Stomach smooth muscle (tissue), 2 donors: ENCODE data around the gene IL15.

ENCODE experiments used
- H3K27ac ChIP-seq: one replicate; pipeline ENCODE4 v1.7.0; 2013; ENCODE audit warnings: mild to moderate bottlenecking, low read length, inconsistent platforms
- H3K27me3 ChIP-seq, 2 donors: one replicate each; pipeline ENCODE4 v1.7.0; 2013; ENCODE audit warnings: low read length in 2 of 2; ENCODE audit not compliant: insufficient read depth in 2 of 2, control insufficient read depth in 1 of 2
- H3K36me3 ChIP-seq, 2 donors: one replicate each; pipeline ENCODE4 v1.7.0; 2013; ENCODE audit warnings: low read length in 2 of 2; ENCODE audit not compliant: control insufficient read depth in 2 of 2, insufficient read depth in 2 of 2
- H3K4me1 ChIP-seq: one replicate; pipeline ENCODE4 v1.7.0; 2013; ENCODE audit warnings: low read length; ENCODE audit not compliant: control insufficient read depth, insufficient read depth
- H3K4me3 ChIP-seq, 2 donors: one replicate each; pipeline ENCODE4 v1.7.0; 2013; ENCODE audit warnings: low read length in 2 of 2
- H3K9ac ChIP-seq, 2 donors: one replicate each; pipeline ENCODE4 v1.7.0; 2013; ENCODE audit warnings: low read length in 2 of 2, mild to moderate bottlenecking in 1 of 2
- H3K9me3 ChIP-seq, 2 donors: one replicate each; pipeline ENCODE4 v1.7.0; 2013; ENCODE audit warnings: low read length in 2 of 2; ENCODE audit not compliant: control insufficient read depth in 2 of 2
- donor health status: healthy.
- donor health status: Pancreatic carcinoma.

IL15 gene

DNA sequence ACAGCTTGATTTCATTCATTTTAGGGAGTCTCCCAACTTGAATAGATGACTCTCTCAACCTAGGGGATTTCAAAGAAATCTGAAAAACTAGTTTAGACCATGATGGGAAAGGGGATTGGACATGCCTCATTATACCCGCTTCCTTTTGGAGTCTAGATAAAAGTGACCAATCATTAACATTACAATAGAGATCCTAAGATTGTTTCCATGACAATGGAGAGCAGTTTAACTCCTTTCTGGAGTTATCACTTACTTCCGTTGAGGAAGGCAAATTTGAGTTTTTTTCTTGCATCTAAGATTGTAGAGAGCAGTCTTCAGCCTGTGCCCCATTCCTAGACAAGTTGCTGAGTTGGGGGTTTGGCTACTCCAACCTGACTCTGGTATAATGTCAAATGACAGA, 11.4 kb upstream of the IL15 start:
- no peaks in the 10 kb centered on the region for H3K9me3 ChIP-seq
- no peaks in the 10 kb centered on the region for H3K4me1 ChIP-seq
- no peaks in the 10 kb centered on the region for H3K36me3 ChIP-seq
- no peak overlapping the region for H3K9ac ChIP-seq
- no peak overlapping the region for H3K4me3 ChIP-seq
- H3K27ac ChIP-seq, result no peak overlapping the region
- H3K27me3 ChIP-seq, result no peaks in the 10 kb centered on the region

GRCh38 chr4:141630854-141631253, 5.5 kb upstream of the IL15 start:
- no peaks in the 10 kb centered on the region for H3K36me3 ChIP-seq
- H3K27ac ChIP-seq, result no peak overlapping the region
- no peaks in the 10 kb centered on the region for H3K4me1 ChIP-seq
- no peaks in the 10 kb centered on the region for H3K27me3 ChIP-seq
- no peak overlapping the region for H3K4me3 ChIP-seq
- no peak overlapping the region for H3K9ac ChIP-seq
- no peaks in the 10 kb centered on the region for H3K9me3 ChIP-seq

GRCh38 chr4:141635736-141636081, 674 bp upstream of the IL15 start:
- Histone ChIP-seq H3K4me1 (no peaks in the 10 kb centered on the region), H3K27ac (peak overlapping the region; percentile 78), H3K4me3 (peak overlapping the region; percentile 88 to 92), H3K36me3 (no peaks in the 10 kb centered on the region), H3K9me3 (no peaks in the 10 kb centered on the region), H3K27me3 (no peaks in the 10 kb centered on the region), H3K9ac (peak overlapping the region in 1 of 2 donors; percentile 86)

GRCh38 chr4:141636771-141637460, 533 bp downstream of the IL15 start:
- H3K27me3 ChIP-seq, result no peaks in the 10 kb centered on the region
- peak overlapping the region; percentile 80 to 86 for H3K9ac ChIP-seq
- H3K36me3 ChIP-seq, result no peaks in the 10 kb centered on the region
- peak overlapping the region; percentile 88 to 92 for H3K4me3 ChIP-seq
- H3K27ac ChIP-seq, result peak overlapping the region; percentile 78
- H3K4me1 ChIP-seq, result no peaks in the 10 kb centered on the region
- no peaks in the 10 kb centered on the region for H3K9me3 ChIP-seq

DNA sequence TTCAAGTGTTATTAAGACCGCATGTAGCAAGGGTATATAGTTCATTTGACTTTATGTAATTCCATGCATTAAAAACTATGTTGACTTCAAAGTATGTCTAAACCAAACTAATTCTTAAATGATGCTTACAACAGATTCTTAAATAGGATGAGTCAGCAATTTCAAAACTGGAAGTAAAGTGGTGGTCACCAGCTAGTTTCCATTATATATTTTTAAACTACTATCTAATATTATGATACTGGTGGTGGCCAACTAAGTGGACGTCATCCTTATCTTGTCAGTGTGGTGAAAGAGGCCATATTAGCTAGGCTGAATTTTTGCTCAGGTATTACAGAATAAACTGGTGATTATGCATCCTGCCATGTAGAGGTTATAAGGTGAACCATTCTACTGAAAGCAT, 1.2 kb downstream of the IL15 start:
- Histone ChIP-seq H3K4me3 (peak overlapping the region; percentile 88 to 92), H3K36me3 (no peaks in the 10 kb centered on the region), H3K4me1 (no peaks in the 10 kb centered on the region), H3K27me3 (no peaks in the 10 kb centered on the region), H3K9ac (peak overlapping the region in 1 of 2 donors; percentile 86), H3K27ac (no peak overlapping the region), H3K9me3 (no peaks in the 10 kb centered on the region)

DNA sequence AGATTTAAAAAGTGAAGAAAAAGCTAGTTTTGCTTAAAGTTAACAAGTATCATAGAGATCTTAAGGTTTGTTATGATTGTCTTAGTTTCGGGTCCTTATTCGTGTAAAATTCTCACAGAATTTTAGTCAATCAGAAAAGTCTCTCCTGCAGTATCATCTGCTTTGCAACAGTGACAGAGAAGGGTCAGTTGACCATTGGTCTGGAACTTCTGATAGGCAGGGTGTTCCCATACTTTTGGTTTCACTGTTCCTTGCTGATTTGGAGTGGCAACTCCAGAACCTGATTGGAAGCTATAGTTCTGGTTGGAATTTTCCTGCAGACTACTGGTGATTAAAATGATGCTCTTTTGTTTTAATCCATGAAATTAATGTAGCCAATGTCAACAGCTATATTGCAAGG, 1.8 kb downstream of the IL15 start:
- H3K9me3 ChIP-seq, result no peaks in the 10 kb centered on the region
- H3K27ac ChIP-seq, result no peak overlapping the region
- H3K9ac ChIP-seq, result no peak overlapping the region
- no peaks in the 10 kb centered on the region for H3K27me3 ChIP-seq
- H3K4me3 ChIP-seq, result peak overlapping the region in 1 of 2 donors; percentile 88
- no peaks in the 10 kb centered on the region for H3K4me1 ChIP-seq
- H3K36me3 ChIP-seq, result no peaks in the 10 kb centered on the region

DNA sequence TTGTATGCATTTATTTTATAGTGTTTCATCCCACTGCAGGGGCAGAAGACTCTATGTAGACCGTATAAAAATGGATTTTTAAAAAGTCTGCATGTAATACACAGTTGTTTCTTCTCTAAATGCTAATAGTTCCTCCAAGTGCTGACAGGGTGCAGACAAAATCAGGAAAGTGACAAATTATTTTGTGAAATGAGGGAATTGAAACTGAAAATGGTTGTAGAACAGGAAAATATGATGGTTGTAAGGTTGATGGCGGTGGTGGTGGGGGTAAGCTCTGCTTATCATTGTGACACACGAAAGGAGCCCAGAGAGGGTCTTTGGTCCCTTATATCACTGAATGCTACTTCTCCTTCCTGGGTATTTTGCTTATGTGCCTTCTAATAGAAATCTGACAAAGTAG, 4.3 kb downstream of the IL15 start:
- Histone ChIP-seq H3K27ac (no peak overlapping the region), H3K36me3 (no peaks in the 10 kb centered on the region), H3K4me1 (no peaks in the 10 kb centered on the region), H3K9ac (no peak overlapping the region), H3K9me3 (no peaks in the 10 kb centered on the region), H3K27me3 (no peaks in the 10 kb centered on the region), H3K4me3 (no peak overlapping the region)

DNA sequence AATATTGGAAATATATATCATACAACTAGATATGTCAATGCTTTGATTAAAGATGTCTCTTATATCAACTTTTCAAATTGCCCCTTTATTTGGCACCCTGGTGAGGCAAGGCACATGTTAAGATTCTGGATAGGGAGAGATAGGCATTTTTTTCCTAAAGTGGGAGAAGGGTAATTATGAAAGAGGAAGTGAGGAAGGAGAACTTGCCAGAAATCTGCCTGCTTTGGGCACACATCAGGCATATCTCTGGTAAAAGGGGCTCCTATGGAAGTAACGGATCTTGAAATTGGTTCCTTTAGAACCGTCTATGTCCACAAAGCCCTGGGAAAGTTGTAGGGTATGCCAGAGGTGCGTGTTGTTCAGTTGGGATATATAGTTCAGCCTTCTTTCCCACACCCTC, 5.7 kb downstream of the IL15 start:
- Histone ChIP-seq H3K4me1 (no peaks in the 10 kb centered on the region), H3K27me3 (no peaks in the 10 kb centered on the region), H3K9ac (no peak overlapping the region), H3K27ac (no peak overlapping the region), H3K36me3 (no peaks in the 10 kb centered on the region), H3K4me3 (no peak overlapping the region), H3K9me3 (no peaks in the 10 kb centered on the region)

DNA sequence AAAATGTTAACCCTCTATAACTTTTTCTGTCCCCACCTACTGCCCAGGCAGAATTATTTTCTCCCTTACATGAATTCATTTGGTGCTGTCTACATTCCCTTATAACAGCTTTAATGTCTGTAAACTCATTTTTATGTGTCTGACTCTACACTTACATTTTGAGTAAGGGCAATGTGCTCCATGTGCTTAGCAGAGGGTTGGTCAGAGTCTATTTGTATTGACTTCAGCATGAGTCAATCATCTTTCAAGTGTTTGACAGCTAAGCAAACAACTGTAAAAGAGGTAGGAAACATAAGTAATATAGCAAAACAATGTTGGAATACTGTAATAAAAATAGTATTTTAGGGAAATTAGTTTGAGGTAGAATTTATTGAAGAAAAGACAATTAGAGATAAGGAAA, 6.3 kb downstream of the IL15 start:
- H3K4me3 ChIP-seq, result no peak overlapping the region
- peak overlapping the region in 1 of 2 donors; percentile 1 for H3K9ac ChIP-seq
- H3K36me3 ChIP-seq, result no peaks in the 10 kb centered on the region
- H3K27me3 ChIP-seq, result no peaks in the 10 kb centered on the region
- no peaks in the 10 kb centered on the region for H3K4me1 ChIP-seq
- H3K27ac ChIP-seq, result no peak overlapping the region
- no peaks in the 10 kb centered on the region for H3K9me3 ChIP-seq

DNA sequence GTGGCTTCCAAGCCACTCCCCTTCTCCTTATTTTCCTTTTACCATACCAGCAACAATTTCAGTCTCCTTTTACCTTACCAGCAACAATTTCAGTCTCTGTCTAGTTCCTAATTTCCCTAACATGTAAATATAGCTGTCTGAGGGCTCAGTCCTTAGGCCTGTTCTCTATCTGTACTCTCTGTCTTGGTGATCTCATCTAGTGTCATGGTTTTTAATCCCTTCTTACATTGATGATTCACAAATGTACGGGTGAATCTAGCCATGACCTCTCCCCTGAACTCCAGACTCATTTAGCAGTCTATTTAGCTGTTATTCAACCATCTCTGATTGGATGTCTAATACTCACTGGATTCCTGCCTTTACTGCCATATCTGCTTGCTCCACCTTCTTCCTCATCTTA, 7.2 kb downstream of the IL15 start:
- Histone ChIP-seq H3K36me3 (no peaks in the 10 kb centered on the region), H3K4me1 (no peaks in the 10 kb centered on the region), H3K9me3 (no peaks in the 10 kb centered on the region), H3K4me3 (no peak overlapping the region), H3K9ac (no peak overlapping the region), H3K27ac (no peak overlapping the region), H3K27me3 (no peaks in the 10 kb centered on the region)

DNA sequence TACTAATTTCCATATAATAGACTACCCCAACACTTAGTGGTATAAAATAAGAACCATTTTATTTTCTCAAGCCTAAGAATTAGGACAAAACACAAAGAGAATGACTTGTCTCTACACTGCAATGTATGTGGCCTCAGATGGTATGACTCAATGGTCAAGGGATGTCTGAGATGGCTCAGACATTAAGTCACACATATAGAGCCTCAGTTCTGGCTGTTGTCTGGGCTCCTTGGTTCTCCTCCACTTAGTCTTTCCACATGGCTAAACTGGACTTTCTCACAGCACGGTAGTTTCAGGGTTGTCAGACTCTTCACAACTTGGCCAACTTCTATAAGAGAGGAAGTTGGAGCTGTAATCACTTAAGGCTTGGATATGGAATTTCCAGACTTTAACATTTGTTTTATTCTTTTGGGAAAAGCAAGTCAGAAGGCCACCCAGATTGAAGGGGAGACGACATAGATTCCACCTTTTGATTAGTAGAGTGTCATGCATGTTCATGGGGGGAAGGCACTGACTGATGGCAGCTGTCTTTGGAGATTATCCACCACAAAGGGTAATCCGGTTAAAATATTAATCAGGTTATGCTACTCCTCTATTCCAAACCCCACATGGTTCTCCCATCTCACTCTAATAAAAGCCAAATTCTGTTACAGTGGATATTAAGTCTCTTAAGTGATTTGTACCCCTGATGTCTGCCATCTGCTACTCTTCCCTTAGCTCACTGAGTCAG, 9.4 kb downstream of the IL15 start:
- H3K4me3 ChIP-seq, result no peak overlapping the region
- H3K36me3 ChIP-seq, result no peaks in the 10 kb centered on the region
- no peaks in the 10 kb centered on the region for H3K27me3 ChIP-seq
- H3K9me3 ChIP-seq, result no peaks in the 10 kb centered on the region
- H3K9ac ChIP-seq, result no peak overlapping the region
- no peak overlapping the region for H3K27ac ChIP-seq
- no peaks in the 10 kb centered on the region for H3K4me1 ChIP-seq
